ENCODE results near the gene NUP133.
A peak's percentile ranks its signal among the peaks of the same experiment; 100 is the strongest.
"Not testable (repeated sequence)": the region's sequence is repeated elsewhere in the genome, so short reads cannot be mapped to it uniquely, and the experiment has no call there.

NUP133 gene

GRCh38 chr1:229507951-229508822 is at the start of gene NUP133:
Gene NUP133, minus strand, starts transcription at chr1:229508341. Its CDS starts 92 bp downstream, at chr1:229508249.
- DNase-seq (ENCODE audit: low read depth), result peak; percentile 81

- no peak for DNase-seq (ENCODE audit: low read depth)
These were observed 49.2 kb upstream of the NUP133 start for GRCh38 chr1:229557200-229557850.

GRCh38 chr1:229554886-229555621 is 46.9 kb upstream of the NUP133 start:
- no peak for DNase-seq (ENCODE audit: low read depth)

DNA sequence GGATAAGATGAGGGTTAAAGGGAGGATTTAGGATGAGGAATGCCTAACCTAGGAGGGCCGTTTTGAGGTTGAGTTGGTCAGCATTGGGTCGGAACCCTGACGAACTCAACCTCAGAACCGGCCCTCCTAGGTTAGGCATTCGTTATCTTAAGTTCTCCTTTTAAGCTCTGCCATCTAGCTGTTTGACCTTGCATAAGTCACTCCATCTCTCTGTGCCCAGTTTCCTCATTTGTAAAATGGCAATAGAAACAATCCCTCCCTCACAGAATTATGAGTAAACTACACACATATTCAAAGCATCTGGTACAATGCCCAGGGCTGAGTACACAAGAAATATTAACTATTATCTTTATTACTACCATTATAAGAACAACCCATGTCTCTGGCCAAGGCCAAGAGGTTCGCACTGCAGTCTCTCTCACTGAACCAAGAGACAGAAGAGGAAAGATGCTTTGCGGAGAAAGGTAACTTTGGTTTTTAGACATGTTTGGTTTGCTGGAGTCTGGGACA is 45.5 kb upstream of the NUP133 start:
- DNase-seq (ENCODE audit: low read depth), result no peak

GRCh38 chr1:229552732-229553131 is 44.6 kb upstream of the NUP133 start:
- no peak for DNase-seq (ENCODE audit: low read depth)

DNA sequence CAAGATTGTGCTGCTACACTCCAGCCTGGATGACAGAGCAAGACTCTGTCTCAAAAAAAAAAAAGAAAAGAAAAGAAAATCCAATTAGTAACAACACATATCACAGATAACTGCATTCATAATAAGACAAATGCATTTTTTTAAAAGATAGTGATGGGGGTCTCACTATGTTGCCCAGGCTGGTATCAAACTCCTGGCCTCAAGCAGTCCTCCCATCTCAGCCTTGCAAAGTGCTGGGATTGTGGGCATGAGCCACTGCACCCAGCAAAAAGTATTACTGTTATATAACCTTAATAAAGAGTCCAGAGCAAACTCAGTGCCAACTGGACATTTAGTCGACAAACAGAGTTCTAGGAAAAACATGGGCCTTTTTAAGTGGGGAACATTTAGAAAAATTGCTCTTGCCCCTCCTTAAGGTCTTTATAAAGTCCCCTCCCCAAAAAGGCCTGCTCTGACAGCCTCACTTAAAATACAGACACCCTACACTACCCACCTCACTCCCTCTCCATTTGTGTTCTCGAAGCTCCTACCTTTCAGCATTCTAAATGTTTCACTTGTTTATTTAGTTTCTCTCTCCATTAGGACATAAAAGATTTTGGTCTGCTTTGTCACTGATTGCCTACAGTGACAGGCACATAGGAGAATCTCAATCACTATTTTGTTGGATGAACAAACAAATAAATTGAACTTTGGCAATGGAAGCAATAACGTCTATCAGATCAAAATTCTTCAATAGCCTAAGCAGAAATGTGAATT is 42.8 kb upstream of the NUP133 start:
- no peak for DNase-seq (ENCODE audit: low read depth)

DNA sequence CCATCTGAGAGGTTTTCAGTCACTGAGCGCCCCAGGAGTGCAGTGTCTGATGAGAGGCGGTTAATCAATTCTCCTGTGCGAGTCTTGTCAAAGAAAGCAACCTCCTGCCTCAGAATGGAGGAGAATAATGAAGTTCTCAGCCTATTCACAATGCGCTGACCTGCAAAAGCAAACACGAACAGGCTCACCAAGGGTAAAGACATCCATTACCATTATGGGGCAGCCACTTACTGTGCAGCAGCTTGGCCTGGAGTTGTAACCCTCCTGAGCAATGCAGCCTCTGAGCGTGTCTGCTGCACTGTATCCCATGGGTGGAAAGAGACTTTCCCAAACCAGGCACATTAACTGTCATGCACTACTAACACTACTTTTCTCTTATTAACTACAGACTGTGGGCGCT is 39.4 kb upstream of the NUP133 start:
- DNase-seq (ENCODE audit: low read depth), result no peak

GRCh38 chr1:229544587-229544986 is 36.4 kb upstream of the NUP133 start:
- no peak for DNase-seq (ENCODE audit: low read depth)

GRCh38 chr1:229539863-229540506 is 31.8 kb upstream of the NUP133 start:
- DNase-seq (ENCODE audit: low read depth), result no peak

DNA sequence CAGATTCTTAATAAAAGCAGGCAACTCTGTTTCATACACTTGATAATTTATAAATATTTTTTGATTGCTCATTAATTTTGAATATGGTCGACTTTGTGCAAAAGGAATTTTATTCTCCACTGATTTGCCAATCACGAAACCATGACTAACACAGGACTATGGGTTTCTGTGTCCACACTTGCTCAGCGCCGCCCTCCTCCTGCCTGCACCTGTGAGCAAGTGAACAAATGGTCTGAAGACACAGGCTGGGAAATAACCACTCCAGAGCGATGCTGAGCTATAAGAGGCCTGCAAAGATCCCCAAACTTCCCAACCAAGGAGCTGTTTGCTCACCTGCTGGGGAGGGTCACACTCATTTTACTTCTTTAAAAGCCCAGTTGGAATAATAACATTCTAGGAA is 30.8 kb upstream of the NUP133 start:
- no peak for DNase-seq (ENCODE audit: low read depth)

- DNase-seq (ENCODE audit: low read depth), result no peak
These were observed 29.8 kb upstream of the NUP133 start for GRCh38 chr1:229537894-229538293.

DNA sequence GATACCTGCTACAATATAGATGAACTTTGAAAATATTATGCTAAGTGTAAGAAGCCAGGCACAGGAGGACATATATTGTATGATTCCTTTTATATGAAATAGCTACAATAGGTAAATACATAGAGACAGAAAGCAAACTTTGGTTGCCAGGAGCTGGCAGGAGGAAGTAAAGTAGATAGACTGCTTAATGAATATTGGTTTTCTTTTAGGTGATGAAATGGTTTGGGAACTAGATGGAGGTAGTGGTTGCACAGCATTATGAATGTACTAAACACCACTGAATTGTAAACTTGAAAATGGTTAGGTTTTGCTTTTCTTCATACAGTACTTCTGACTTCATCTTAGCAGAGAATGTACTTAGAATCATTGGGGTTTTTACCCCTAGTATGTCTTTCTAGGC is 28.8 kb upstream of the NUP133 start:
- DNase-seq (ENCODE audit: low read depth), result no peak

- DNase-seq (ENCODE audit: low read depth), result no peak
These were observed 27.1 kb upstream of the NUP133 start for GRCh38 chr1:229535230-229535629.

DNA sequence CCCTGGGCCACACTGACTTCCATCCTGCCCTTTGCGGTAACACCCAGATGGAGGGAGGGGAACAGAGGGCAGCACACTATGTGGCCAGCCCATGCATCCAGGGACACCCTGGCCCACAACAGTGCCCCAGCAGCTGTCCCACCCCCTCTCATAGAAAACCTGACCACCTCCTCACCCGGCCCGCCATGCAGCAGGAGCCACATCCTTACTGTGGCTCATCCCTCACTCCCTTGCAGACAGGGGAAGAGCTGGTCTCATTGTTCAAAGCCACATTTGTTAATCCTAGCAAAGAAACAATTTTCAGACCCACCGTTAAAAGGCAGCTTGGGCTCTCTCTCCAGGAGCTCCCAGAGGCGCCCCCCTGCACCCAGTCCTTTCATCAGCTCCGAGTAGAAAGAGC is 23.2 kb upstream of the NUP133 start:
- no peak for DNase-seq (ENCODE audit: low read depth)

GRCh38 chr1:229529639-229530038 is 21.5 kb upstream of the NUP133 start:
- no peak for DNase-seq (ENCODE audit: low read depth)

DNA sequence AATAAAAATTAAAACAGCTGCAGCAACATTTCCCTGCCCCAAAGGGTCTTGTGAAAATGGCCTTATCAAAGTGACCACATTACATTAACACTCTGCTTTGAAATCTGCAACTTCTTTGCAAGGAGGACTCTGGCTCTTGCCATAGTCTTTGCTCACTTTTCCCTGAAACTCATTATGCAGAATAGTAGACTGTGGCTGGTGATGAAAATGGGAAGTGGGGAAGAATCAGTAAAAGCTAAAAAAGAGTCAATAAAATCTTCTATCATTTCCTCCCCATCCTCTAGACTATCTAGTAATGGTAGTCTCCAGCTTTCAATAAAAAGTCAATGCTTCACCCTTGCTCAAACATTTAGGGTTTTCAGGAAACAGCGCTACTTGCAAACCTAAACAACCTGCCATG is 18.6 kb upstream of the NUP133 start:
- DNase-seq (ENCODE audit: low read depth), result no peak

DNA sequence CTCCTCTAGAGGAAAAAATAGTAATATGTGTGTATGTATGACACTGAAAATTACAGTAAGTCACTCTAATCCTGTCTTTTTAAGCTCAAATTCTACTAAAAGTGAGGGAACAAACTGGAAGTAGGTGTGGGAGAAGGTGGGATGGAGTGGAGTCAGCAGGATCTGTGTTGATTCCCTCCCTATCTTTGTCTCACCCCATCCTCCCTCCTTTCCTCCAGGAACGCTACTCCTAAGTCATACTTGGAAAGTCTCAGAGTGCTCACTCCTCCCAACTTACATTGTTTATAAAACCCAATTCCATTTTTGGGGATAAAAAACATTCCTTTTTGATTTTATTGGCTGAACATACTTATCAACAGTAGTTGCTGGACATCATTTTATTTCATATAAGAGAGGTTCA is 14.9 kb upstream of the NUP133 start:
- no peak for DNase-seq (ENCODE audit: low read depth)

DNA sequence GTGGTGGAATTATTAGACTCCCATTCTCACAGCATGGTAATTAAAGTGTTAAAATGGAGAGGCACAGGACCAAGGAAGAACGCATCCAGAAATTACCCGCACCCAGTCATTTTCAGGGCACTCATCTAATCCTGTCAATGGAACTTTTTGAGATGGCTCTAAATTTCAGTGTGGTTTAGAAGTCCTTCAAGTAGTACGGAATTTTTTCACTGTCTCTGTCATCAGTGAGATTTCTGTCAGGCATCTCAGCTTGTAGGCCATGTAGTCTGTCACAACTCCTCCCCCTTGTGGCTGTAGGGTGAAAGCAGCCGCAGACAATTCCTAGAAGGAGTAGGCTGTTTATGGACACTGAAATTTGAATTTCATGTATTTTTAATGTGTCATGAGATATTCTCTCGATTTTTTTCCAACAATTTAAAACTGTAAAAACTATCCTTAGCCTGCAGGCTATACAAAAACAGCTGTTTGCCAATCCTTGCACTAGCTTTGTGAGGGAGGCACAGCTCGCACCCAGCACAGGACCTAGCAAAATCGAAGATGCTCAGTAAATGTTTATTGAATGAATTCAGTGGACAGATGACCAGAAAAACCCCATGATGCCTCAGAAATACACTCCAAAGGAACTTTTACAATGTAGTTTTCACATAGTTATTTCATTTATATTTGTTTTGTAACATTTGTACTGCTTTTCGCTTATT is 6.6 kb upstream of the NUP133 start:
- DNase-seq (ENCODE audit: low read depth), result peak; percentile 38

DNA sequence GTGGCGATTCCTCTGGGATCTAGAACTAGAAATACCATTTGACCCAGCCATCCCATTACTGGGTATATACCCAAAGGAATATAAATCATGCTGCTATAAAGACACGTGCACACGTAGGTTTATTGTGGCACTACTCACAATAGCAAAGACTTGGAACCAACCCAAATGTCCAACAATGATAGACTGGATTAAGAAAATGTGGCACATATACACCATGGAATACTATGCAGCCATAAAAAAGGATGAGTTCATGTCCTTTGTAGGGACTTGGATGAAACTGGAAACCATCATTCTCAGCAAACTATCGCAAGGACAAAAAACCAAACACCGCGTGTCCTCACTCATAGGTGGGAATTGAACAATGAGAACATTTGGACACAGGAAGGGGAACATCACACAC is 3.5 kb upstream of the NUP133 start:
- DNase-seq (ENCODE audit: low read depth), result not testable (repeated sequence)

DNA sequence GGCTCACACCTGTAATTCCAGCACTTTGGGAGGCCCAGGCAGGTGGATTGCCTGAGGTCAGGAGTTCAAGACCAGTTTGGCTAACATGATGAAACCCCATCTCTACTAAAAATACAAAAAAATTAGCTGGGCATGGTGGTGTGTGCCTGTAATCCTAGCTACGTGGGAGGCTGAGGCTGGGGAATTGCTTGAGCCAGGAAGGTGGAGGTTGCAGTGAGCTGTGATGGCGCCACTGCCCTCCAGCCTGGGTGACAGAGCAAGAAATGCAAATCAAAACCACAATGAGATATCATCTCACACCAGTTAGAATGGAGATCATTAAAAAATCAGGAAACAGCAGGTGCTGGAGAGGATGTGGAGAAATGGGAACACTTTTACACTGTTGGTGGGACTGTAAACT is 3.1 kb upstream of the NUP133 start:
- not testable (repeated sequence) for DNase-seq (ENCODE audit: low read depth)

DNA sequence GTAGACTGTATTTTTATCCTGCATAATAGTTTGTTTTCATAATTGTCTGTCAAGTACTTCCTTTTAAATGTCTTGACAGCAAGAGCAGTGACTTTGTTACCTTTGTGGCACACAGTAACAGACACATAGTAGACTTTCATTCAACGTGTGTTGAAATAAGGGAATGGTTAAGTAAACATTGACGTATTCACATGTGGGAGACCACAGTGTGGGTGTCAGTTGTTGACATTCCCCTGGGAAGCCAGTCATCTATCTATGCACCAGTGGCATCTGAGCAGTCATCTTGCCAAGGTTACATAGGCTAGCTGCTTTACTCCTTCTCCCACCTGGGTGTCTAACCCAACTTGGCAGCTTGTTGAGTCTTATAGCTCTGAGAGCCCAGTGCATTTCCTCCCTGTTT is 1.4 kb upstream of the NUP133 start:
- DNase-seq (ENCODE audit: low read depth), result no peak
